Activated T-cell treated with anti-CD3 and anti-CD28 coated beads, Interleukin-2, amount 50 U/mL, for 1 hour (primary cell): ENCODE measurements around the gene KIF16B.

Experiments
- DNase-seq: peaks from one replicate; pipeline ENCODE4 v3.0.0-alpha.2; 2020

The KIF16B gene

GRCh38 chr20:16327606-16328005, 245.6 kb downstream of the KIF16B start:
- no peak for DNase-seq

- DNase-seq = no peak
Measured at GRCh38 chr20:16321291-16321690, 252.0 kb downstream of the KIF16B start.

- no peak for DNase-seq
Measured at GRCh38 chr20:16317445-16318362, 255.5 kb downstream of the KIF16B start.

GRCh38 chr20:16316513-16316912, 256.7 kb downstream of the KIF16B start:
- DNase-seq = no peak

GRCh38 chr20:16314748-16315159, 258.5 kb downstream of the KIF16B start:
- no peak for DNase-seq

- no peak for DNase-seq
Measured at GRCh38 chr20:16314320-16314719, 258.9 kb downstream of the KIF16B start.

- DNase-seq = no peak
Measured at GRCh38 chr20:16313917-16314316, 259.3 kb downstream of the KIF16B start.

GRCh38 chr20:16312998-16313397, 260.2 kb downstream of the KIF16B start:
- DNase-seq = no peak

- no peak for DNase-seq
Measured at GRCh38 chr20:16311756-16312155, 261.5 kb downstream of the KIF16B start.

GRCh38 chr20:16308754-16309153, 264.5 kb downstream of the KIF16B start:
- DNase-seq = no peak

GRCh38 chr20:16302818-16303217, 270.4 kb downstream of the KIF16B start:
- DNase-seq = no peak

- no peak for DNase-seq
Measured at GRCh38 chr20:16301986-16302385, 271.3 kb downstream of the KIF16B start.

GRCh38 chr20:16299897-16300296, 273.4 kb downstream of the KIF16B start:
- DNase-seq = no peak

- DNase-seq = no peak
Measured at GRCh38 chr20:16296931-16297330, 276.3 kb downstream of the KIF16B start.

- DNase-seq = no peak
Measured at GRCh38 chr20:16295534-16295933, 277.7 kb downstream of the KIF16B start.

- DNase-seq = no peak
Measured at GRCh38 chr20:16293590-16293989, 279.7 kb downstream of the KIF16B start.

- DNase-seq = no peak
Measured at GRCh38 chr20:16292226-16292880, 280.9 kb downstream of the KIF16B start.

- DNase-seq = no peak
Measured at GRCh38 chr20:16290358-16290757, 282.9 kb downstream of the KIF16B start.

GRCh38 chr20:16287776-16288175, 285.5 kb downstream of the KIF16B start:
- DNase-seq = no peak

- no peak for DNase-seq
Measured at GRCh38 chr20:16286601-16287000, 286.6 kb downstream of the KIF16B start.

GRCh38 chr20:16284385-16285100, 288.7 kb downstream of the KIF16B start:
- DNase-seq = no peak

- no peak for DNase-seq
Measured at GRCh38 chr20:16283978-16284377, 289.3 kb downstream of the KIF16B start.

GRCh38 chr20:16283307-16283706, 289.9 kb downstream of the KIF16B start:
- DNase-seq = no peak

- no peak for DNase-seq
Measured at GRCh38 chr20:16280219-16280618, 293.0 kb downstream of the KIF16B start.
